Neural cell (in vitro differentiated cells): Measurements from ENCODE around the gene ZNF784. TPM values are rescaled to one million over a fixed set of nuclear protein-coding genes. Genes with fewer than 3 reads are reported as not detected.

Experiments used
- H2AFZ ChIP-seq: fragments of 200-600, 300-800 bp; sonication (generic), shearing (Covaris generic); 2 replicates; pipeline ENCODE4 v1.6.0; 2014; ENCODE audit warnings: low read depth, mild to moderate bottlenecking, antibody characterized with exemption, low read length, moderate library complexity
- H3F3A ChIP-seq: fragments of 200-600 bp; shearing (Covaris generic); 2 replicates; pipeline ENCODE4 v1.6.1; 2016; ENCODE audit warnings: mild to moderate bottlenecking, moderate library complexity, mixed read lengths, antibody characterized with exemption, low read length; ENCODE audit not compliant: insufficient read depth, poor library complexity, severe bottlenecking
- H3K27ac ChIP-seq: fragments of 200-600, 300-800 bp; sonication (generic), shearing (Covaris generic); 2 replicates; pipeline ENCODE4 v1.5.1; 2014; ENCODE audit warnings: mild to moderate bottlenecking, low read length, moderate library complexity
- H3K27me3 ChIP-seq: fragments of 300-800, 200-600 bp; sonication (generic), shearing (Covaris generic); 2 replicates; pipeline ENCODE4 v1.6.0; 2014; ENCODE audit warnings: mild to moderate bottlenecking, low read depth, low read length, moderate library complexity; ENCODE audit not compliant: insufficient read depth
- H3K36me3 ChIP-seq: fragments of 300-800, 200-600 bp; sonication (generic), shearing (Covaris generic); 2 replicates; pipeline ENCODE4 v1.5.1; 2014; ENCODE audit warnings: mild to moderate bottlenecking, antibody characterized with exemption, low read length, moderate library complexity; ENCODE audit not compliant: insufficient read depth
- H3K4me2 ChIP-seq: fragments of 300-800, 200-600 bp; sonication (generic), shearing (Covaris generic); 2 replicates; pipeline ENCODE4 v1.6.0; 2014; ENCODE audit warnings: mild to moderate bottlenecking, low read length
- H3K4me3 ChIP-seq: fragments of 300-800, 200-600 bp; sonication (generic), shearing (Covaris generic); 2 replicates; pipeline ENCODE4 v1.5.1; 2014; ENCODE audit warnings: mild to moderate bottlenecking, low read length, moderate library complexity
- H3K79me2 ChIP-seq: fragments of 200-600 bp; shearing (Covaris generic); replicated peaks from 2 replicates; pipeline ENCODE4 v1.6.0; 2014; ENCODE audit warnings: mild to moderate bottlenecking, low read length, moderate library complexity; ENCODE audit not compliant: insufficient read depth
- H3K9ac ChIP-seq: fragments of 300-800, 200-600 bp; sonication (generic), shearing (Covaris generic); 2 replicates; pipeline ENCODE4 v1.6.1; 2016; ENCODE audit warnings: mild to moderate bottlenecking, low read length, mixed read lengths
- H3K9me2 ChIP-seq: fragments of 200-600 bp; shearing (Covaris generic); 2 replicates; pipeline ENCODE4 v1.6.1; 2016; ENCODE audit warnings: mild to moderate bottlenecking, low read length, mixed read lengths; ENCODE audit not compliant: insufficient read depth
- H3K9me3 ChIP-seq: fragments of 200-600, 300-800 bp; sonication (generic), shearing (Covaris generic); 2 replicates; pipeline ENCODE4 v1.6.1; 2016; ENCODE audit warnings: mild to moderate bottlenecking, mixed run types, low read length, moderate library complexity, mixed read lengths
- H4K20me1 ChIP-seq: fragments of 200-600 bp; shearing (Covaris generic); 2 replicates; pipeline ENCODE4 v1.6.1; 2016; ENCODE audit warnings: mild to moderate bottlenecking, mixed run types; ENCODE audit not compliant: insufficient read depth
- CTCF ChIP-seq: fragments of 450-650 bp; IDR thresholded peaks from 2 replicates; pipeline ENCODE4 v1.5.1; 2014; ENCODE audit warnings: antibody characterized with exemption, mild to moderate bottlenecking, moderate library complexity; ENCODE audit not compliant: poor library complexity, severe bottlenecking
- EP300 ChIP-seq: fragments of 450-650 bp; conservative IDR thresholded peaks from 2 replicates; pipeline ENCODE4 v1.6.1; 2014; ENCODE audit warnings: antibody characterized with exemption, mild to moderate bottlenecking, moderate library complexity; ENCODE audit not compliant: poor library complexity, severe bottlenecking
- EZH2 ChIP-seq: fragments of 200-600, 300-800 bp; shearing (Covaris generic), sonication (generic); IDR thresholded peaks from 2 replicates; pipeline ENCODE4 v1.6.1; 2014; ENCODE audit warnings: antibody characterized with exemption, low read length, borderline replicate concordance, mild to moderate bottlenecking; ENCODE audit not compliant: insufficient read depth, poor library complexity, severe bottlenecking
- MXI1 ChIP-seq: fragments of 450-650 bp; conservative IDR thresholded peaks from 2 replicates; pipeline ENCODE4 v1.6.1; 2014; ENCODE audit warnings: antibody characterized with exemption, mild to moderate bottlenecking; ENCODE audit not compliant: poor library complexity, severe bottlenecking
- POLR2AphosphoS5 ChIP-seq: IDR thresholded peaks from 2 replicates; pipeline ENCODE4 v1.6.1; 2012
- RAD21 ChIP-seq: fragments of 450-650 bp; conservative IDR thresholded peaks from 2 replicates; pipeline ENCODE4 v1.6.1; 2014; ENCODE audit warnings: antibody characterized with exemption, mild to moderate bottlenecking, moderate library complexity
- REST ChIP-seq: IDR thresholded peaks from 2 replicates; pipeline ENCODE4 v1.6.1; 2012; ENCODE audit warnings: borderline replicate concordance
- SMC3 ChIP-seq: fragments of 450-650 bp; conservative IDR thresholded peaks from 2 replicates; pipeline ENCODE4 v1.6.1; 2014; ENCODE audit warnings: antibody characterized with exemption, mild to moderate bottlenecking, moderate library complexity; ENCODE audit not compliant: poor library complexity
- TAF1 ChIP-seq: IDR thresholded peaks from 2 replicates; pipeline ENCODE4 v1.6.1; 2012; ENCODE audit warnings: low read depth
- polyA plus RNA-seq: library from polyadenylated mRNA; depleted of rRNA; stranded (reverse); fragments of >200 nt; gene quantifications from 2 replicates; pipeline ENCODE4 v1.2.3, GENCODE V29; 2014

Gene ZNF784
- polyA plus RNA-seq, 1 donor from 2014 or later: 10.3 TPM

DNA sequence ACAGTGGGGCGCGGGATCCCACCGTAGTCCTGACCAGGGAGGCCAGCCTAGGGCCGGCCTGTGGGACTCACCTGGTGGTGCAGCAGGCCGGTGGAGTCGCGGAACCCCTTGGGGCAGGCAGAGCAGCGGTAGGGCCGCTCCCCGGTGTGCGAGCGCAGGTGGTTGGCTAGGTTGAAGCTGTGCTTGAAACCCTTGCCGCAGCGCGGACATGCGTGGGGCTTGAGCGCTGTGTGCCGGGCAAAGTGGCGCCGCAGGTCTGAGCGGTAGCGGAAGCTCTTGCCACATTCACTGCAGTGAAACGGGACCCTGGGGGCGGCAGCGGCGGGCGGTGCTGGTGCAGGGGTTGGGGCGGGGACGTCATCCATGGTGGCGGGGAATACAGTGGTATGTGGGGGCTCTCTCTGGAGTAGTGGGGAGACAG is 26.9 kb downstream of the ZNF784 start:
- H3K27me3 ChIP-seq: no peaks in the 10 kb centered on the region
- no peak overlapping the region for H3K4me2 ChIP-seq
- H3K36me3 ChIP-seq: no peaks in the 10 kb centered on the region
- peaks cover 5% of the 10 kb centered on the region for H3K79me2 ChIP-seq
- H2AFZ ChIP-seq: no peak overlapping the region
- TF ChIP-seq CTCF (no peak), POLR2AphosphoS5 (no peak), TAF1 (no peak), SMC3 (no peak), REST (no peak), EP300 (no peak), EZH2 (no peak), MXI1 (no peak), RAD21 (no peak)
- no peaks in the 10 kb centered on the region for H3F3A ChIP-seq
- no peak overlapping the region for H3K4me3 ChIP-seq
- no peaks in the 10 kb centered on the region for H3K9me2 ChIP-seq
- H3K9ac ChIP-seq: no peak overlapping the region
- no peak overlapping the region for H3K27ac ChIP-seq
- H3K9me3 ChIP-seq: no peaks in the 10 kb centered on the region
- no peaks in the 10 kb centered on the region for H4K20me1 ChIP-seq

DNA sequence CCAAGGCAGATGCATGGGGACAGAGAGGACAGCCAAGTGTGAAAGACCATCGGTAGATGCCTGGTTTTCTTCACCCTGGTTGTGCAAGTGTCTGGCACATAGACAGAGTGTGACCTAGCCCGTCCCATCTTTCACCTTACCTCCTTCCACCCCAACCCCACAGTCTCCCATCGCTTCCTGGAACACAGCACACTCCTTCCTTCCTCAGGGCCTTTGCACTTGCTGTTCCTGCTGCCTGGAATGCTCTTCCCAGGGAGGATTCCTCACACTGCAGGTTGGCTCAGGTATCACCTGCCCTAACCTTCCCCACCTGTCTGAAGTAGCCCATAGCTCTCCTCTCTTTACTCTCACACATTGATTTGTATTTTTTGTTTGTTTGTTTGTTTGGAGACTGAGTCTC is 28.1 kb downstream of the ZNF784 start:
- H3K79me2 ChIP-seq: peaks cover 4% of the 10 kb centered on the region
- no peak for TF ChIP-seq RAD21
- TF ChIP-seq SMC3: no peak
- no peak for TF ChIP-seq REST
- TF ChIP-seq TAF1: no peak
- no peak for TF ChIP-seq MXI1
- TF ChIP-seq EP300: no peak
- TF ChIP-seq EZH2: no peak
- no peak for TF ChIP-seq POLR2AphosphoS5
- no peak for TF ChIP-seq CTCF
- H2AFZ ChIP-seq: no peak overlapping the region
- no peak overlapping the region for H3K4me2 ChIP-seq
- no peaks in the 10 kb centered on the region for H3F3A ChIP-seq
- H3K9me2 ChIP-seq: no peaks in the 10 kb centered on the region
- H3K27ac ChIP-seq: no peak overlapping the region
- H4K20me1 ChIP-seq: no peaks in the 10 kb centered on the region
- no peaks in the 10 kb centered on the region for H3K27me3 ChIP-seq
- no peaks in the 10 kb centered on the region for H3K9me3 ChIP-seq
- peaks cover 6% of the 10 kb centered on the region for H3K36me3 ChIP-seq
- H3K9ac ChIP-seq: no peak overlapping the region
- no peak overlapping the region for H3K4me3 ChIP-seq
